Measurements from ENCODE around the gene FGFRL1.

The FGFRL1 gene

DNA sequence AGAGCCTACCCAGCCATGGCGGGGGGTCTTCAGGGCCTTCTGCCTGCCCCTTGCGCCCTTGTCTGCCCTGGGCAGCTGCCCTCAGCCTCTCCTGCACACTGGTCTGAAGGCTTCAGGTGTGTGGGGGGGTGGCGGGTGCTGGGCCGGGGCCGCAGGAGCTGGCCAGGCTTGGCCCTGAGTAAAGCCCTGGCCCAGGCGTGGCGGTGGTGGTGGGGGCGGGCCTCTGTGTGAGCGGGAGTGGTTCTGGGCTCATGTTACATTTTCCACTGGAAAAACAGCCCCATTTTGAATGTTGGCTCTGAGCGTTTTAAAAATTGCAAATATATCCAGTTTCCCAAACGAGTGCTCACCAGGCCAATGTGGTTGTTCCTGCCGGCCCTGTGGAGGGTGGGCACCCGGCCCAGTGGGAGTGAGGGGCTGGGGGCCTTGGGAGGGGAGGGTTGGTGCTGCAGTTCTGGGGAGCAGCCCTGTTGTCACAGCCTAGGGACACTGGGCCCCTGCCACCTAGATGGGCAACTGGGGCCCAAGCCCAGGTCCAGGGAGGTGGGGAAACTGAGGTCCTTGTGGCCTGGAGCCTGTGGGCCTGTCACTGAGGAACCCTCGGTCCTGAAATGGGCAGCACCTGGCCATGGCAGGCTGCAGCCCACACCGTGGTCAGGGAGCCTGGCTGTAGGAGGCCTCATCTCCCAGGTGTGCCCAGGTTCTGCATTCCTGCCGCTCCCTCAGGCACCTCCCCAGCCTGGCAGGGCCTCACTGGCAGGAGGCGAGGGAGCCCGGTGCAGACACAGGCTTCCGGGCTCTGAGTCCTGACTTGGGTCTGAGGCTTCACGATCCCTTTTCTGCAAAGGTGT is 28.3 kb downstream of the FGFRL1 start:
- DNase-seq (ENCODE audit: low spot score), result no peak

DNA sequence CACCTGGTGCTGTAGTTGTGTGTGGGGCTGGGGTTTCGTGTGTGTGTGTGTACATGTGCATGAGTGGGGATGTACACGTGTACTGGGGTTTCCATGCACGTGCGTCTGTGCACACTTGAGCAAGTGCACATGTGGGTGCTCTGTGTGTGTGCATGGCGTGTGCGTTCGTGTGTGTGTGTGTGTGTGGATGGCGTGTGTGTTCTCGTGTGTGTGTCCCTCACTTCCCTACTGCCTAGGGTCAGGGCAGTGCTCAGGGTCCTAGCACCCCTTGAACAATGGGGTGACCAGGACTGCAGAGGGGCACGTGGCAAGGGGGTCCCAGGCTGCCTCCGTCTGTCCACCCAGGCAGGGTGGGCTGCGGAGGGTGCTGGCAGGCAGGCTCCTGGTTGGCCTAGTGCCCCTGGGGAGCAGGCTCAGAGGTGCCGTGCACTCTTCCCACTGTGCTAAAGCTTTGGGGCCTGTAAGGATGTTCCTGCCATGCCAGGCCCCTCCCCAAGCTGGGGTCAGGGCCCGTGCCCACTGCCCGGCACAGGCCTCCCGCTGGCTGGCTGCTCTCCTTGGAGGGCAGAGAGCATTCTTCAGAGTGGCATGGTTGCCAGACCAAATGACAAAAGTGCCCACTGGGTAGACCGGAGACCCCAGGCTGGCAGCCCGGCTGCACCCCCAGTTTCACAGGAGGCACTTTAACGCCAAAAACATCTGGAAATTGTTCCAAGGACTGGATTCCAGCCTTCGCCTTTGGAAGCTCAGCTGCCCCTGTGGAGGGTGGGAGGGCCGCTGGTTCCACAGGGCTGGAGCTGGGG is 29.1 kb downstream of the FGFRL1 start:
- DNase-seq (ENCODE audit: low spot score), result no peak

DNA sequence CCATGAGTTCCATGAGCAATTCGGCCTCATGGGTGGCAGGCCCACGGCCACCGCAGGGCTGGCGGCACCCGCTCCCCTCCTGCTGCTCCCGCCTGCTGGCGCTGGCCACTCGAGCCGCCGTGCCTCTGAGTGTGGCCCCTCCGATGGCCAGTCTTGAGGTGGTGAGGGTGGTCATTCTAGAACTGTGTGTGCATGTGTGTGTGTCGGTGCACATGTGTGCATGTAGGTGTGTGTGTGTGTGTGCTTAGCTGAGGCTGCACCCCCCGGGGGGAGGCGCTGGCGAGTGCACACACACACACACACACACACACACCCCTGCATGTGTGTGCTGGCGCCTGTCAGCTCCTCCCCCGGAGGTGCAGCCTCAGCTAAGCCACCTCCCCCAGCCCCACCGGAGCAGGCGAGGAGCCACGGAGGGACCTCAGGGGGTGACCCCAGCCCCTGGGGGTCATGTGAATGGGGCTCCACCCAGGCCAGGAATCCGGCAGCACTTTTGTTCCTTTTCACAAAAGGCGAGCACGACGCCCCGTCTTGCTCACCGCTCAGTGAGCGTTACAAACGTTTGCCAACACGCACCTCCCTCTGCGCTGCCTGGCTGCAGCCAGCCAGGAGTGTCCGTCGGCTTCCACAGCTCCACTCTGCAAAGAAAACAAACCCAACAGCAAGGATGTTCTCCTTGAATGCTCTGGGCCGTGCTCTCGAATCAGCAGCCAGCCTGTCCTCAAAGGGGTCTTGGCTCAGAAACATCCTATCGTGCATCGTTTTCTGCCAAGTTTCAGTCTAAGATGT is 29.9 kb downstream of the FGFRL1 start:
- DNase-seq (ENCODE audit: low spot score), result peak; percentile 79

DNA sequence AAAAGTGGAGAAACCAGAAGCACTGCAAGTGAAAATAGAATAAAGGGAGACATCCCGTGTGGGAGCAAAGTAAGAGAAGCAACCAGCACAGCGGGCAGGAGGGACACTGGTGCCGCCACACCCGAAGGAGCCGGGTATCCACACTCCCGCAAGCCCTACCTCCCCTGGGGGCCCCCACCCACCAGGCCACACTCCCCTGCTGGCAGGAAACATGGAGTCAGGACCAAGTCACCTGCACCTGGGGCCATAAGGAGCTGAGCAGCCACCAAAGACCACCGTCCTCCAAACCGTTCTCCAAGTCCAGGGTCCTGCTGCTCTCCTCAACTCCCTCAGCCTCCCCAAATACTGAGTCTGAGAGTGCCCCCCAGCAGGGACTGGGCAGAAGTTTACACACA is 30.5 kb downstream of the FGFRL1 start:
- DNase-seq (ENCODE audit: low spot score), result no peak

DNA sequence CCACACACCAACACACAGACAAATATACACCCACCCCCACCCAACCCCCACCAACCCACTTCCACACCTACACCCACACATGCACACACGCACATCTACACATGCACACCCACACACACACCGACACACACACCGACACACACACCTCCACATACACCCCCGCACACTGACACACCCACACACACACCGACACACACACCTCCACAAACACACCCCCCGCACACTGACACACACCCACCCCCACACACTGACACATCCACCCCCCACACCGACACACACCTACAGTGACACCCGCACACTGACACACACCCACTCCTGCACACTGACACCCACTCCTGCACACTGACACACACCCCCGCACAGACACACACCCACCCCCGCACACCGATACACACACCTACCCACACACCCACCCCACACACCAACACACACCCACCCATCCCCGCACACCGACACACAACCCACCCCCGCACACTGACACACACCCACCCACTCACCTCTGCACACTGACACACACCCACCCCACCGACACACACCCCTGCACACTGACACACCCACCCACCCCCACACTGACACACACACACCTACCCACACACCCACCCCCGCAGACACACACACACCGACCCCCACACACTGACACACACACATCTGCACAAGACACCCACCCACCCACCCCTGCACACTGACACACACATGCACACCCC is 31.1 kb downstream of the FGFRL1 start:
- no peak for DNase-seq (ENCODE audit: low spot score)

DNA sequence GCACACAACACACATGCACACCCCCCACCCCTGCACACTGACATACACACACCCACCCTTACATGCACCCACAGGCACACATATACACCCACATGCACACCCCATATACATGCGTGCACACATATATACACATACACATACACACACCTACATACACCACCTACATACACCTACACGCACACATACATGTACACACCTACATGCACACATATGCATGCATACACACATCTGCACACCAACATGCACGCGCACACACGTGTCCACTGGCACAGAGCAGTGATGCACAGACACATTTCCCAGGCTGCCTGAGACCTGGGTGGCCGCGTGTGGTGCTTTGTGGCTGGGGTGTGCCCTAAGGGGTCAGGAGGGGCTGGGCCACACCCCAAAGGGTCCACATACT is 31.7 kb downstream of the FGFRL1 start:
- DNase-seq (ENCODE audit: low spot score), result no peak

DNA sequence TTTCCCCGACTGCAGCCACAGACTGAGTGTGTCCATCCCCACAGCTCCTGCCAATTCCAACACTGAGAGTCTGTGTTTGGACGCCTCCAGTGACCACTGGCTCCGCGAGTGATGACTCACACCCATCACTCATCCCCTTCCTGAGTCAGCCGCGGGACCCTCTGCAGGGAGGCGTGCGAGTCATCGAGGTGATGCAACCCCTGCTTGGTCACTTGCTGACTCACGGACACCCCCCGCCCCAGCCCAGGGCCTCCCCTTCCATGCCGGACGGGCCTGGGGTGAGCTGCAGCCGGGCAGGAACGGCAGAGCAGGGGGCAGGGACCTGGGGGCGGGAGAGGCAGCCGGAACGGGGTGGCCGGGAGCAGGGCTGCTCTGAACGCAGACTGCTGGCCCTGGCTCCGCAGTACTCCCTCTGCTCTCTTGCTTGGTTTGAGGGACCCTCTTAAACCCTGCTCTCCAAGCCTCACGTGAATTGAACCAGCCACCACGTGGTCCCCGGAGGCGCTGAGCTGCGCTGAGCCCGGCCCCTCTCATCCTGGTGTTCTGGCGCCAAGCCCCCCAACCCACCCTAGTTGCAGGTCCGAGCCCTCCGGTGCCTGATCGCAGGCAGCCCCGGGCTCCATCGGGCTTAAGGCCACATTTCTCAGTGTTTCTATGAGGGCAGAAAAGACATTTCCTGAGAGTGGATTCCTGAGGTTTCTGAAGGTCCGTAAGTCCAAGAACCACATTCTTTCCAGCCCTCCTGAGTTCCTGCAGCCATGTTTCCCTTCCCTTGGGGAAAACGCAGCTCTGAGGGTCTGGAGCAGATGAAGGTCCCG is 32.4 kb downstream of the FGFRL1 start:
- peak; percentile 72 for DNase-seq (ENCODE audit: low spot score)

DNA sequence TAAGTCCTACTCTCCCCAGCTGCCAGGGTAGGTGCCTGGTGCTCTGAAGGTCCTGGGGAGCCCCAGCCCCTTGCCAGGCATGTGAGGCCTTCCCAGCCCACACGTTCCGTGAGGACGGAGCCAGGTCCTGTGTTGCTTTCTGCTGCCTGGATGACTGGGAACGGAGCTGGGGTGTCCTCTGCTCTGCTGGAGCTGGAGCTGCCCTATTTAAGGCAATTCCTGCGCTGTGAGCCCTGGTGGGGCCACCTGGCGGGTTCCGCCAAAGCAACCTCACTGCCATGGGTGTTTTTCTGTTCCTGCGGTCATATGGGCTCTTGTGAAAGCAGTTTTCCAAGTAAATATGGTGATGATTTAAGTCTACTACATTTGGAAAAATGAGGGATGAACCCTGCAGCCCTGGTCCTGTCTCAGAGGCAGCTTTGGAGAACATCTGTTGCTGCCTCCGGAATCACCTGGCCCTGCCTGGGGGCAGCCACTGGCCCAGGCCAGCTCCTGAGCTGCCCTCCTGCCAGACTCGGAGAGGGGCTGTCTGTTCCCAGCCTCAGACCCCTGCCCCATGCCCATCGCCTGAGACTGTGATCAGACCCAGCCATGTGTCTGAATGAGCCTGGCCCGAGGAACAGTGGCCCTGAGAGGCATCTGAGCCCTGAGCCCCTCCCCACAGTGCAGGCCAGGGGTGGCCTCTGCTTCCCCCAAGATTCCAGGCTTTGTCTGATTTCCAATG is 33.2 kb downstream of the FGFRL1 start:
- no peak for DNase-seq (ENCODE audit: low spot score)

DNA sequence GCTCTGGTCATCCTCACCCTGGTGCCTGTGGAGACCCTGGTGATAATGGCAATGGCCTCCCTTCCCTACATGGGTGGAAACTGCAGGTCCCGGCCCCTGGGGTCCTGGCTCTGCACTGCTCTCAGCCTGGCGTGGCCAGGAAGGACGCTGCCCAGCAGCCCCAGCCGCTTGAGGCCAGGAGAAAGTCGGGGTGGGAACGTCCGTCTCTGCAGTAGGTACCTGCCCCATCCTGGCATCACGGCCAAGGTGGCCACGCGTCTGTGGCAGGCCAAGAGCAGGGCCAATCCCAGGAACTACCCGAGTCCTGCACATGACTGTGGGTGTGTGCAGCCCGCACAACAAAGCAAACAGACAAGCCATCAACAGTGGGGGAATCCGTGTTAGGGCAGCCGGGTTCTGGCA is 33.8 kb downstream of the FGFRL1 start:
- DNase-seq (ENCODE audit: low spot score), result no peak

DNA sequence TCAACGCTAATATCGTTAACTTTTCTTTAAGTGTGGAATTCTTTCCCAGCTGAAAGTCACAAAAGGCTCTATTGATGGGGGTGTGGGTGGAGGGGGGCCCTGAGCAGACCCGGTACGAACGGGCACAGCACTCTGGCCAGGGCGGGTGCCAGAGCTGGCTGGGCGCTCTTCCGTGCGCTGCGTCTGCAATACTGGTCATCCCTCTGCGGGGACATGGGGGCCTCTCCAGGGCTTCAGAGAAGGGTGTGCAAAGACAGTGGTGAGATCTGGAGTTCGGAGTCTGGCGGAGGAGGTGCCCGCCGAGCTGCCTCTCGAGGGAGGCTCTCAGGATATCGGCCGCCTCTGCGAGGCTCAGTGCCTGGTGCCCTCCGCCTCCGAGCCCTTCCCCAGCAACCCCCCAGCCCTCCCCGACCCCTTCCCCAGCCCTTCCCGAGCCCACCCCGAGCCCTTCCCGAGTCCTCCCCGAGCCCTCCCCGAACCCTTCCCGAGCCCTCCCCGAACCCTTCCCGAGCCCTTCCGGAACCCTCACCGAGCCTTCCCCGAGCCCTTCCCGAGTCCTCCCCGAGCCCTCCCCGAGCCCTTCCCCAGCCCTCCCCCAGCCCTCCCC is 34.3 kb downstream of the FGFRL1 start:
- DNase-seq (ENCODE audit: low spot score), result no peak

DNA sequence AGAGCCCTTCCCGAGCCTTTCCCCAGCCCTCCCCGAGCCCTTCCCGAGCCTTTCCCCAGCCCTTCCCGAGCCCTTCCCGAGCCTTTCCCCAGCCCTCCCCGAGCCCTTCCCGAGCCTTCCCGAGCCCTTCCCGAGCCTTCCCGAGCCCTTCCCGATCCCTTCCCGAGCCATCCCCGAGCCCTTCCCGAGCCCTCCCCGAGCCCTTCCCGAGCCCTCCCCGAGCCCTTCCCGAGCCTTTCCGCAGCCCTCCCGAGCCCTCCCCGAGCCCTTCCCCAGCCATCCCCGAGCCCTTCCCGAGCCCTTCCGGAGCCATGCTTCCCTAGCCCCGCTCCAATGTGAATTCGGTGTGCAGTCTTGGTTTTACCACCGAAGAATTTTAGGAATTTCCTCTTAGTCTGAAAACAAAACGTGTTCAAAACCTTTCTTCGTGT is 35.2 kb downstream of the FGFRL1 start:
- peak; percentile 84 for DNase-seq (ENCODE audit: low spot score)

DNA sequence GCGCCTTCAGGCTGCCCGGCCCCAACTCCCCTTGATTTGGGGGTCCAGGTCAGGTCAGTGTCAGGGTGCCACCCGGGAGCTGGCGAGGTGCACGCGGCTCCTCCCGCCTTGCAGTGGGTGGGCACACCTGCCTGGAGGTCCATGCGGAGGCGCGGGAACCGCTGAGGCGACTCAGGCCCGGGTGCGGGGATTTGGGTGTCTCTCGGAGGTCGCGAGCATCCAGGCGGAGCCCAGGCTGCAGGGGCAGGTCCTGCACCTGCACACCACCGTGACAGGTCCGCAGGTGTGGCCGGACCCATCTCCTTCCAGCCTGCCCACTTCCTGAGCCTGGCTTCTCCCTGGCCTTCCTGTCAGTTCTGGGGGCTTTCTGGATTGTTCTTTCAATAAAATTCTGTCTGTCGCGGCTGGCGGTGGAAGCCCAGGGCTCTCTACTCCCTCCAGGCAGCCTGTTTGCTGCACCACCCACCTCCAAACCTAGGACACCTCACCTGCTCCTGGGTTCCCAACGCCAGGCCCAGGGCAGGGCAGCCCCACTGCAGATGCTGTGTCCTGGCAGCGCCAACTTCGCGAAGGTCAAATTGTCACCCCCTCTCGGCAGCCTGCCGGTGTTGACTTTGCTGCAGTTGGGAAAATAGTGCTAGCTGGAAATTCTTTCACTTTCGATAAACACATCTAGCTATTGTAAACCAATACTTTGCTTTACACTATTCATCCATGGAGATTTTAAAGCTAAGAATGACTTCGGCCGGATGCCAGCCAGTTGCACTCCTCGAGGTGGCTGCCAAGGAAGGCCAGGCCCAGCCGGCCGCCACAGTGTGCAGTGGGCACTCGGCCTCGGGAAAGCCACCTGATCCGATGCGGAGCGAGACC is 35.9 kb downstream of the FGFRL1 start:
- peak; percentile 51 for DNase-seq (ENCODE audit: low spot score)

DNA sequence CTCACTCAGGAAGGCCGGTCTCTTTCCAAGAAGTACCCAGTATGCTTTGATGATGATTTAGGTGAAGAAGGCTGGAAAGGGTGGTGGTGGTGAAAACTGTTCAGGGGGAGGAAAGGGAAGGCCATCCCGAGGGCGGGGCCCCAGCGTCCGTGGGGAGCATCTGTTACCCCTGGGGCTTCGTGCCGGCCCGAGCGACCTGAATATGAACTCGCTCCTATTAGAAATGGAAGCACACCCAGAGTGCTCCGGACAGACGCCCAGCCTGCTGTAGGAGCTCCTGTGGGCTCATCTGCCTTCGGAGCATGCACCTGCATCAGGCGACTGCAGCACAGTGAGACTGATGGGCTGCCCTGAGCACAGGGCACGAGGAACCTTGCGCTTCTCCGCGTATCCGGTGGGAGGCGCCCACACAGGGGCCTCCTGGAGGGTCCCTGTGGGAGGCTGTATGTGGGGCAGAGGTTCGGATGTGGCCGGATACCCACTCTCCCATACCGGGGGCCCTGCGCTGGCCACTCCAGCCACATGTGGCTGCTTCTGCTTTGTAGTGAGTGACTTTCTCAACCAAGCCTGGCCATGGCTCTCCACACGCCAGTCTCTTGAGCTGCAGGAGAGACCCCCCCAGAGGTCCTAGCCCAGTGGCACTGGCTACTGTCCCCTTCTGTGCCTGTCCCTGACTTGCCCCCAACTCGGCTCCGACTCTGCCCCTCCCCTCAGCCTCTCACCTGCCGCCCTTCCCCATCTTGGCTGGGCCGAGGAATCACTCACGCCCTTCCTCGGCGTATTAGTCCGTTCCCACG is 36.7 kb downstream of the FGFRL1 start:
- peak; percentile 46 for DNase-seq (ENCODE audit: low spot score)

DNA sequence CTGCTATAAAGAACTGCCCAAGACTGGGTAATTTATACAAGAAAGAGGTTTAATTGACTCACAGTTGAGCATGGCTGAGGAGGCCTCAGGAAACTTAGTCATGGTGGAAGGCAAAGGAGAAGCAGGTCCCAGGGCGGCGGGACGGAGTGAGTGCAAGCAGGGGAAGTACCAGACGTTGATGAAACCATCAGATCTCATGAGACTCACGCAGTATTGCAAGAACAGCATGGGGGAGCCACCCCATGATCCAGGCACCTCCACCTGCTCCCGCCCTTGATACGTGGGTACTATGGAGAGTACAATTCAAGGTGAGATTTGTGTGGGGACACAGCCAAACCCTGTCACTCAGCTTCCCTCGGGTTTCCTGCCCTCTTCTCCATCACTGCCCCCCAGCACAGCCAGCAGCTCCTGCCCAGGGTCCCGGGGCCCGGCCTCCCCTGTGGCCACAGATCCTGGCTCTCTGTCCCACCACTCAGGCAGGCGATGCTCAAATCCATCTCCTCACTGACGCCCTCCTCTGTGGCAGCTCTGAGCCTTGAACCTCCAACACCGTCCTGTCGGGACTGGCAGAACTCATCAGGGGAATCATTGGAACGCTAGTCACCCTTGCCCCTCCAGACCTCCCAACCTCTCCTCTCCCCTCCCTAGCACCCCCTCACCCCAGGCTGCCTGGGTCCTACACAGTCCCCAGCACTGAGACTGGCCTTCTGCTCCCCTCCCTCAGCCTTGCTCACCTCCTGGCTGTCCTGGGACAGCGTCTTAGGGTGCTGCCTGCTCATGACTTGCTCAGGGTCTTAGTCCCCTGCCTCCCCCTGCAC is 37.6 kb downstream of the FGFRL1 start:
- peak; percentile 41 for DNase-seq (ENCODE audit: low spot score)

DNA sequence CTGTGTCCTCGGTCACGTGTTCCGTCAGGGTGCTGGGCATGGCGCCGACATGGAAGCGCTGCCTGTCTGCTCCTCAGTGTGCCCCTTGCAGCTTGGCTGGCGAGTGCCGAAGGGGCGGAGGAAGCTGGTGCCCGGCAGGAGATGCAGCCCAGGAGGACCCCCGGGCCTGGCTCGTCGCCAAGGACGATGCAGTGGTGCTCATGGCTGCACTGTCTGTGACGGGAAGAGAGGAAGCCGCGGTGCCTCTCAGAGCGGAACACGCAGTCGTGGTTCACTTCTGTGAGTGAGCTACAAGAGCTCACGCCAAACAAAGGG is 38.1 kb downstream of the FGFRL1 start:
- DNase-seq (ENCODE audit: low spot score), result no peak

DNA sequence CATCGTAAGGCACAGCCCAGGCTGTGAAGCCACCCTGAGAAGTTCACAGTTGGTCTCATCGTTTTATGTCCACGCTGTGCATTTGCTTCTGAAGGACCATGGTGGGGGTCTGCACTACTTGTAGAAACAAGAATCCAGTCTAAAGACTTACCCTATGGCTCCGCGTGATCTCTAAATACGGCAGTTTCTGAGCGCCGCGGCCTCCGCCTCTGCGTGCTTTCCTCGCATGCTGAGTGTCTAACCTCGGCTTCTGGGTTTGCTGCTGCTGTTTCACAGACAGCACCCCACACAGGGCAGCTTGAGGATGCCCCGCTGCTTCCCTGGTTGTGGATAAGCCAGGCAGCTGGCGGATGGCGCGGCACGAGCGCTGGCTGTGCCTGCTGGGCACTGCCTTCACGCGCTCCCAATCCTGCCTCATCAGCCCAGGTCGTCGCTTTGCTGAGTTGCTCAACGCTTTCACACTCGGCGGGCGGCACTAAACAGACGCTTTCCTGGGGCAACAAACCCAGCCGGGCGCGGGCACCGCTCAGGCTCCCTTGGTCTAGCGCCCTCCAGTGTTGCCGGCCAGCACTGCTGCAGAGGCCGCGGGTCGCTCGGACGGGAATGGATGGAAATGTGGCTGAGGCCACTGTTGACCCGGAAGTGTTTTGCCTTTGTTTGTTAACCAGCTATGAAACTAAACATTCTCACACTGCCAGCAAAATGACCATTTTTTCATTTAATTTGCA is 39.2 kb downstream of the FGFRL1 start:
- peak; percentile 73 for DNase-seq (ENCODE audit: low spot score)

DNA sequence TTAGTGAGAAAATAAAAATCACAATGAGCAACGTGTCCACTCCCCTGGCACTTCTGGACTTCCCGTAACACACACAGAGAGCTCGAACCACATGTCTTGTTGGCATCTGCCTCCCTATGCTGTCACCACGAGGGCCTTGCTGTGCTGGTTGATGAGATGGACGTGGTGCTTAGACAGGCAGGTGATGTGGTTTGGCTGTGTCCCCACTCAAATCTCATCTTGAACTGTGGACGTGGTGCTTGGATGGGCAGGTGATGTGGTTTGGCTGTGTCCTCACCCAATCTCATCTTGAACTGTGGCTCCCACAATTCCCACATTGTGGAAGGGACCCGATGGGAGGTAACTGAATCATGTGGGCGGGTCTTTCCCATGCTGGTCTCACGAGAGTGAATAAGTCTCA is 40.0 kb downstream of the FGFRL1 start:
- DNase-seq (ENCODE audit: low spot score), result peak; percentile 27

Data from ecto neural progenitor cell (in vitro differentiated cells).